Sigmoid colon (tissue), 7 donors: ENCODE measurements around the gene SFMBT2. TPM values are rescaled to one million over a fixed set of nuclear protein-coding genes. Genes with fewer than 3 reads are reported as not detected.

Experiments used
- DNase-seq: peaks from one replicate; pipeline ENCODE4 v3.0.0-alpha.2; 2019
- H3K27ac ChIP-seq, 4 donors: fragments of 200-600 bp; sonication (generic); one replicate each; pipeline ENCODE4 v1.5.1; 2016 to 2019; ENCODE audit warnings: mild to moderate bottlenecking in 1 of 4
- H3K27me3 ChIP-seq, 3 donors: fragments of 200-600 bp; sonication (generic); one replicate each; pipeline ENCODE4 v1.5.1; 2019; ENCODE audit warnings: mild to moderate bottlenecking in 1 of 3
- H3K36me3 ChIP-seq, 4 donors: fragments of 200-600 bp; sonication (generic); one replicate each; pipeline ENCODE4 v1.5.1; 2016 to 2019
- H3K4me1 ChIP-seq, 4 donors: fragments of 200-600 bp; sonication (generic); one replicate each; pipeline ENCODE4 v1.5.1; 2017 to 2019
- H3K4me3 ChIP-seq, 4 donors: fragments of 200-600 bp; sonication (generic); one replicate each; pipeline ENCODE4 v1.5.1; 2017 to 2019; ENCODE audit warnings: mild to moderate bottlenecking in 2 of 4, moderate library complexity in 1 of 4
- H3K9me3 ChIP-seq, 4 donors: fragments of 200-600 bp in 3 of 4; sonication (generic) in 3 of 4; one replicate each; pipeline versions ENCODE4 v1.5.1 to v1.6.1; 2013 to 2019
- CTCF ChIP-seq, 4 experiments: fragments of 450-650 bp in 3 of 4; fragments of 200-600 bp in 1 of 4; IDR thresholded peaks; one replicate each; pipeline ENCODE4 v1.5.1; 2016 to 2019; ENCODE audit warnings: antibody characterized with exemption in 4 of 4, mild to moderate bottlenecking in 3 of 4, moderate library complexity in 2 of 4
- EP300 ChIP-seq, 4 donors: sonication (generic); formaldehyde crosslinking; IDR thresholded peaks; one replicate each; pipeline ENCODE4 v1.6.1; 2017; ENCODE audit warnings: antibody characterized with exemption in 4 of 4
- POLR2A ChIP-seq, 2 donors: fragments of 450-650 bp; IDR thresholded peaks; one replicate each; pipeline ENCODE4 v1.6.1; 2016; ENCODE audit warnings: antibody characterized with exemption in 2 of 2, mild to moderate bottlenecking in 2 of 2, moderate library complexity in 2 of 2
- POLR2AphosphoS5 ChIP-seq, 4 donors: sonication (generic); formaldehyde crosslinking; IDR thresholded peaks; one replicate each; pipeline ENCODE4 v1.6.1; 2017; ENCODE audit warnings: antibody characterized with exemption in 4 of 4
- WGBS, 2 donors: extraction: QIAGEN DNeasy Blood & Tissue Kit; methylation state at CpG; one replicate each; pipeline ENCODE4 v1.1.7; 2013; 5-methylcytosine and 5-hydroxymethylcytosine counted together
- intact Hi-C: fragments of 100-400 bp; cut with DNase I; formaldehyde crosslinking; loops from one replicate; pipeline ENCODE4 v1.15.1; 2023
- polyA plus RNA-seq, 3 donors: library from polyadenylated mRNA; stranded (reverse); fragments of 200-250 nt; gene quantifications; one replicate each; pipeline ENCODE4 v1.2.3, GENCODE V29; 2013
- total RNA-seq, 4 donors: library from RNA; depleted of rRNA; stranded (reverse); fragments of >200 nt; gene quantifications; one replicate each; pipeline ENCODE4 v1.1.0, GENCODE V29; 2016
- donor health status: healthy with polysubstance abuse.
- donor health status: Bipolar disorder and iron deficiency.
- donor health status: healthy.

Gene SFMBT2
- total and polyA plus RNA-seq, 7 donors = 0.60 to 6.4 (median 4.2) TPM

- no peak for DNase-seq
- peaks cover 24 to 69% (median 55%) of the 10 kb centered on the region in 3 donors for H3K27me3 ChIP-seq
- peak overlapping the region; percentile 39 to 68 (median 60) for H3K4me3 ChIP-seq
- H3K36me3 ChIP-seq = no peaks in the 10 kb centered on the region
- 0 to 3% methylated on average over 43 of the region's 43 CpGs for WGBS, 2 donors
- intact Hi-C loops = loop anchor here (5.0 to 10.0 kb wide), 4 partner anchors 488 to 996 kb away; partner anchors contain the start of gene PRKCQ
- H3K4me1 ChIP-seq = peaks cover 0 to 58% (median 52%) of the 10 kb centered on the region in 4 donors
- H3K9me3 ChIP-seq = no peaks in the 10 kb centered on the region
- H3K27ac ChIP-seq = peak overlapping the region; percentile 60 to 80 (median 76)
- TF ChIP-seq EP300 (IDR thresholded peaks at IDR 0.05) (no peak), CTCF (IDR thresholded peaks at IDR 0.05) (no peak), POLR2AphosphoS5 (IDR thresholded peaks at IDR 0.05) (peak in 1 of 4 donors; percentile 11)
Observed at GRCh38 chr10:7410301-7410861, 453 bp downstream of the SFMBT2 start.

- TF ChIP-seq POLR2A (IDR thresholded peaks at IDR 0.05) (no peak), EP300 (IDR thresholded peaks at IDR 0.05) (no peak), CTCF (IDR thresholded peaks at IDR 0.05) (no peak), POLR2AphosphoS5 (IDR thresholded peaks at IDR 0.05) (no peak)
- DNase-seq = no peak
- H3K4me3 ChIP-seq = peak overlapping the region; percentile 39 to 68 (median 60)
- peaks cover 24 to 69% (median 55%) of the 10 kb centered on the region in 3 donors for H3K27me3 ChIP-seq
- intact Hi-C loops = loop anchor here (2.0 to 10.0 kb wide), 6 partner anchors 149 to 995 kb away; partner anchors contain the start of gene PRKCQ
- no peaks in the 10 kb centered on the region for H3K36me3 ChIP-seq
- 0 to 9% methylated on average over 15 of the region's 15 CpGs for WGBS, 2 donors
- no peaks in the 10 kb centered on the region for H3K9me3 ChIP-seq
- peak overlapping the region; percentile 53 to 80 (median 76) for H3K27ac ChIP-seq
- H3K4me1 ChIP-seq = peaks cover 0 to 58% (median 52%) of the 10 kb centered on the region in 4 donors
Observed at GRCh38 chr10:7409732-7410168, 1.1 kb downstream of the SFMBT2 start.

GRCh38 chr10:7409045-7409731, 1.6 kb downstream of the SFMBT2 start:
- Histone ChIP-seq H3K27ac (peak overlapping the region; percentile 53 to 80 (median 67)), H3K27me3 (peaks cover 24 to 69% (median 55%) of the 10 kb centered on the region in 3 donors), H3K4me3 (peak overlapping the region; percentile 39 to 68 (median 60)), H3K9me3 (no peaks in the 10 kb centered on the region), H3K4me1 (peaks cover 0 to 58% (median 52%) of the 10 kb centered on the region in 4 donors), H3K36me3 (no peaks in the 10 kb centered on the region)
- WGBS, 2 donors = 1 to 8% methylated on average over 38 of the region's 38 CpGs
- TF ChIP-seq POLR2AphosphoS5 (IDR thresholded peaks at IDR 0.05) (peak in 1 of 4 donors; percentile 47), EP300 (IDR thresholded peaks at IDR 0.05) (no peak), CTCF (IDR thresholded peaks at IDR 0.05) (no peak)
- DNase-seq = no peak
- intact Hi-C loops = loop anchor here (2.0 to 5.0 kb wide), 2 partner anchors 148 to 322 kb away; no protein-coding TSS in a partner anchor

GRCh38 chr10:7408291-7409044, 2.4 kb downstream of the SFMBT2 start:
- DNase-seq = peak; percentile 81

More at GRCh38 chr10:7408291-7409044, 2.4 kb downstream of the SFMBT2 start:
- Histone ChIP-seq H3K27me3 (peaks cover 24 to 63% (median 54%) of the 10 kb centered on the region in 3 donors), H3K9me3 (no peaks in the 10 kb centered on the region), H3K4me1 (peaks cover 0 to 58% (median 52%) of the 10 kb centered on the region in 4 donors), H3K4me3 (peak overlapping the region; percentile 30 to 68 (median 60)), H3K27ac (peak overlapping the region; percentile 53 to 80 (median 67)), H3K36me3 (no peaks in the 10 kb centered on the region)
- no peak for TF ChIP-seq POLR2A (IDR thresholded peaks at IDR 0.05)
- peak in 3 of 4 experiments; percentile 6 to 61 (median 36) for TF ChIP-seq CTCF (IDR thresholded peaks at IDR 0.05)
- TF ChIP-seq EP300 (IDR thresholded peaks at IDR 0.05) = no peak
- TF ChIP-seq POLR2AphosphoS5 (IDR thresholded peaks at IDR 0.05) = peak in 1 of 4 donors; percentile 19
- 1 to 7% methylated on average over 65 of the region's 65 CpGs for WGBS, 2 donors
- intact Hi-C loops = loop anchor here (2.0 to 5.0 kb wide), 2 partner anchors 148 to 321 kb away; no protein-coding TSS in a partner anchor
